T follicular helper cell (primary cell): ENCODE data around the gene HIVEP3.

ENCODE experiments used
- DNase-seq: peaks from one replicate; pipeline ENCODE4 v3.0.0-alpha.2; 2020; ENCODE audit warnings: low read depth

Gene HIVEP3

GRCh38 chr1:41892301-41892781, 26.4 kb downstream of the HIVEP3 start:
- DNase-seq: no peak

- peak; percentile 44 for DNase-seq
Measured at GRCh38 chr1:41891199-41891896, 27.4 kb downstream of the HIVEP3 start.

- no peak for DNase-seq
Measured at GRCh38 chr1:41890825-41891198, 27.9 kb downstream of the HIVEP3 start.

- DNase-seq: no peak
Measured at GRCh38 chr1:41889506-41890414, 29.0 kb downstream of the HIVEP3 start.

GRCh38 chr1:41888756-41889155, 30.0 kb downstream of the HIVEP3 start:
- no peak for DNase-seq

GRCh38 chr1:41887365-41887764, 31.4 kb downstream of the HIVEP3 start:
- DNase-seq: no peak

GRCh38 chr1:41884256-41885230, 34.2 kb downstream of the HIVEP3 start:
- no peak for DNase-seq

- DNase-seq: no peak
Measured at GRCh38 chr1:41883507-41883906, 35.2 kb downstream of the HIVEP3 start.

- no peak for DNase-seq
Measured at GRCh38 chr1:41882486-41882885, 36.2 kb downstream of the HIVEP3 start.

- no peak for DNase-seq
Measured at GRCh38 chr1:41882068-41882477, 36.6 kb downstream of the HIVEP3 start.

- DNase-seq: no peak
Measured at GRCh38 chr1:41880950-41881885, 37.5 kb downstream of the HIVEP3 start.

- DNase-seq: no peak
Measured at GRCh38 chr1:41880261-41880660, 38.5 kb downstream of the HIVEP3 start.

- no peak for DNase-seq
Measured at GRCh38 chr1:41879617-41880016, 39.1 kb downstream of the HIVEP3 start.

GRCh38 chr1:41878911-41879310, 39.8 kb downstream of the HIVEP3 start:
- DNase-seq: no peak

- DNase-seq: no peak
Measured at GRCh38 chr1:41878495-41878894, 40.2 kb downstream of the HIVEP3 start.

- no peak for DNase-seq
Measured at GRCh38 chr1:41876576-41877445, 41.9 kb downstream of the HIVEP3 start.

GRCh38 chr1:41875487-41875886, 43.2 kb downstream of the HIVEP3 start:
- no peak for DNase-seq

GRCh38 chr1:41874903-41875411, 43.8 kb downstream of the HIVEP3 start:
- DNase-seq: no peak

- DNase-seq: no peak
Measured at GRCh38 chr1:41874151-41874719, 44.5 kb downstream of the HIVEP3 start.
